ENCODE data around the gene MMP15.

- TF ChIP-seq, protein P1, sequence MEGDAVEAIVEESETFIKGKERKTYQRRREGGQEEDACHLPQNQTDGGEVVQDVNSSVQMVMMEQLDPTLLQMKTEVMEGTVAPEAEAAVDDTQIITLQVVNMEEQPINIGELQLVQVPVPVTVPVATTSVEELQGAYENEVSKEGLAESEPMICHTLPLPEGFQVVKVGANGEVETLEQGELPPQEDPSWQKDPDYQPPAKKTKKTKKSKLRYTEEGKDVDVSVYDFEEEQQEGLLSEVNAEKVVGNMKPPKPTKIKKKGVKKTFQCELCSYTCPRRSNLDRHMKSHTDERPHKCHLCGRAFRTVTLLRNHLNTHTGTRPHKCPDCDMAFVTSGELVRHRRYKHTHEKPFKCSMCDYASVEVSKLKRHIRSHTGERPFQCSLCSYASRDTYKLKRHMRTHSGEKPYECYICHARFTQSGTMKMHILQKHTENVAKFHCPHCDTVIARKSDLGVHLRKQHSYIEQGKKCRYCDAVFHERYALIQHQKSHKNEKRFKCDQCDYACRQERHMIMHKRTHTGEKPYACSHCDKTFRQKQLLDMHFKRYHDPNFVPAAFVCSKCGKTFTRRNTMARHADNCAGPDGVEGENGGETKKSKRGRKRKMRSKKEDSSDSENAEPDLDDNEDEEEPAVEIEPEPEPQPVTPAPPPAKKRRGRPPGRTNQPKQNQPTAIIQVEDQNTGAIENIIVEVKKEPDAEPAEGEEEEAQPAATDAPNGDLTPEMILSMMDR (IDR thresholded peaks at IDR 0.05): no peak
- TF ChIP-seq POLR2AphosphoS5 (IDR thresholded peaks at IDR 0.05; ENCODE audit: insufficient read depth in 1 of 2, low read depth in 1 of 2) (no peak), POLR2A (IDR thresholded peaks at IDR 0.05) (no peak)
Measured at GRCh38 chr16:58094791-58095574, 69.4 kb downstream of the MMP15 start.
